Activated naive CD8-positive, alpha-beta T cell treated with anti-CD3 and anti-CD28 coated beads for 36 hours (primary cell): ENCODE data around the gene CTIF. TPM values are rescaled to one million over a fixed set of nuclear protein-coding genes. Genes with fewer than 3 reads are reported as not detected.

Source experiments
- DNase-seq: peaks from one replicate; pipeline ENCODE4 v3.0.0; 2021
- H3K27ac Mint-ChIP-seq: one replicate; pipeline ENCODE4 v1.8.0; 2022; ENCODE audit warnings: mild to moderate bottlenecking, moderate library complexity, mixed read lengths
- H3K27me3 Mint-ChIP-seq: one replicate; pipeline ENCODE4 v1.8.0; 2022; ENCODE audit warnings: mild to moderate bottlenecking, mixed read lengths
- H3K36me3 Mint-ChIP-seq: one replicate; pipeline ENCODE4 v1.8.0; 2021; ENCODE audit warnings: mild to moderate bottlenecking, mixed read lengths
- H3K4me1 Mint-ChIP-seq: one replicate; pipeline ENCODE4 v1.8.0; 2021; ENCODE audit warnings: mixed read lengths
- H3K4me3 Mint-ChIP-seq: one replicate; pipeline ENCODE4 v1.8.0; 2022; ENCODE audit warnings: mild to moderate bottlenecking, moderate library complexity, mixed read lengths
- H3K9me3 Mint-ChIP-seq: one replicate; pipeline ENCODE4 v1.8.0; 2022; ENCODE audit warnings: mixed read lengths
- total RNA-seq, 2 experiments: library from RNA; stranded (reverse); gene quantifications; one replicate each; pipeline ENCODE4 v1.2.3, GENCODE V29; 2021

The CTIF gene
- total RNA-seq, 2 experiments from 2014 or later: 2.3 to 3.5 TPM

DNA sequence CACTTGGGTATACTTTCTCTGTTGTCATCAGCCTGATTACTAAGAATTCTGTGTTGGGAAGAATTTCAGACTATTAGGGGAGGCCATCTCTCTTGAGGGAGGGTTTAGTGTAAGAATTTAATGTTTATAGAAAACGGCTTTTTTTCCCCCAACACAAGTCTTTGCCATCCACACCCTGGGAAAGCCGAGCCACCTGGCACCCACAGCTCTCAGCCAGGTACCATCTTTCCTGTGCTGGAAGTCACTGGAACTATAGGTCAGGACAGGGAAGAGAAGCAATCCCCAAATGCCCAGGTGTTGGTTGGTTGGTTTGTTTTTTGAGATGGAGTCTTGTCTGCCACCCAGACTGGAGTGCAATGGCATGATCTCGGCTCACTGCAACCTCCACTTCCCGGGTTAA lies 256.9 kb downstream of the CTIF start:
- no peak overlapping the region for H3K4me3 Mint-ChIP-seq
- H3K4me1 Mint-ChIP-seq: peaks cover 20% of the 10 kb centered on the region
- H3K27ac Mint-ChIP-seq: no peak overlapping the region
- H3K36me3 Mint-ChIP-seq: peaks cover 2% of the 10 kb centered on the region
- H3K9me3 Mint-ChIP-seq: no peaks in the 10 kb centered on the region
- no peaks in the 10 kb centered on the region for H3K27me3 Mint-ChIP-seq
- no peak for DNase-seq

DNA sequence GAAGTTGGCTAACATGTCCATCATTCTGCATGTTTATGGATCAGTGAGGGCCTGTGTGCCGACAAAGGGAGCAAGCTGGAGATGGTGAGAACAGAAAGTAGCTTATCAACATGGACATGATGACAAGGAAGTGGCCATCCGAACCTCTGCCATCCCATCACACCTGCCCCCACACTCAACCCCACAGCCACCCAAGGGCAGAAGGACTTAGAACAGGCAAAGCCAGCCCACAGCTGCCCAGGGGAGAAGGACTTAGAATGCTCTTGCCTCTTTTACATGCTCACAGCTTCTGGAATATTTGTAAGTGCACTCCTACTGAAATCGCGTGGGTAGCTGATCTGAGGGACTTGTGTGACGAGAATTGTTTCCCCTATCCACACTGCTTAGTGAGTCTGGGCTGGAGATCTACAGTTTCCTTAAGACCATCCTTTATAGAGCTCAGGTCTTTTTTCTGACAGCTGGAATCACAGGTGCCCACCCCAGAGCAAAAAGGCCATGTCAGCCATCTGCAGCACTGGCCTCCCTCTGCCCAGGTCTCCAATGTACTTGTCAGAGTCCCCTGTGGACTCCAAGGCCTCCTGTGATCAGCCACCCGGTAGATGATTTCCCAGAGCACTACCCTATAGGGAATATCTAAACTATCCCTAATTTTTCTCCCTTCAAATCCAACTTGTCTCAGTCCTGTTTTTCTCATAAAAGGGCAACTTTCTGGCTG lies 257.8 kb downstream of the CTIF start:
- Mint-ChIP-seq H3K9me3 (no peaks in the 10 kb centered on the region), H3K27ac (no peak overlapping the region), H3K4me3 (no peak overlapping the region), H3K27me3 (no peaks in the 10 kb centered on the region), H3K4me1 (peaks cover 30% of the 10 kb centered on the region), H3K36me3 (peaks cover 2% of the 10 kb centered on the region)
- DNase-seq: no peak

DNA sequence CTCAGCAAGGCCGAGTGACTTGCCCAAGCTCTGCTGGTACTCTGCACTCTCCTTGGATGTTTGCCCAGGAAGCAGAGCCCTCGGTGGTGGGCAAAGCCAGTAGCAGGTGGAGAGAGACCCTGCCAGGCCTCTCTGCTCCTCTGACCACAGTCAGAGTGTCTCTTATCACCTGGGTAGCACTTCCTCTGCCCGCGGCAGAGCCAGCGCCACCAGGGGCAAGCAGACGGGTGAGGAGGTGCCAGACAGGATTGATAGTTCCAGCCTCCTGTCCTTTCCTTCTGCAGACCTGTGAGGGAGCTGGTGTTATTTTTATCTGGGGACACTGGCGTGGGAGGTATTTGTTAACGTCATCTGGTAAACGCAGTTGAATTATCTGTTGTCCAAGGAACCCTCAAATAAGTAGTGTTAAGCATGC lies 259.0 kb downstream of the CTIF start:
- DNase-seq: no peak
- Mint-ChIP-seq H3K36me3 (peaks cover 2% of the 10 kb centered on the region), H3K27me3 (no peaks in the 10 kb centered on the region), H3K9me3 (no peaks in the 10 kb centered on the region), H3K27ac (no peak overlapping the region), H3K4me1 (peaks cover 42% of the 10 kb centered on the region), H3K4me3 (no peak overlapping the region)

- Mint-ChIP-seq H3K27ac (no peak overlapping the region), H3K9me3 (no peaks in the 10 kb centered on the region), H3K27me3 (no peaks in the 10 kb centered on the region), H3K36me3 (peaks cover 3% of the 10 kb centered on the region), H3K4me1 (peaks cover 49% of the 10 kb centered on the region), H3K4me3 (no peak overlapping the region)
- DNase-seq: no peak
These were observed 259.8 kb downstream of the CTIF start for GRCh38 chr18:48798334-48799245.

DNA sequence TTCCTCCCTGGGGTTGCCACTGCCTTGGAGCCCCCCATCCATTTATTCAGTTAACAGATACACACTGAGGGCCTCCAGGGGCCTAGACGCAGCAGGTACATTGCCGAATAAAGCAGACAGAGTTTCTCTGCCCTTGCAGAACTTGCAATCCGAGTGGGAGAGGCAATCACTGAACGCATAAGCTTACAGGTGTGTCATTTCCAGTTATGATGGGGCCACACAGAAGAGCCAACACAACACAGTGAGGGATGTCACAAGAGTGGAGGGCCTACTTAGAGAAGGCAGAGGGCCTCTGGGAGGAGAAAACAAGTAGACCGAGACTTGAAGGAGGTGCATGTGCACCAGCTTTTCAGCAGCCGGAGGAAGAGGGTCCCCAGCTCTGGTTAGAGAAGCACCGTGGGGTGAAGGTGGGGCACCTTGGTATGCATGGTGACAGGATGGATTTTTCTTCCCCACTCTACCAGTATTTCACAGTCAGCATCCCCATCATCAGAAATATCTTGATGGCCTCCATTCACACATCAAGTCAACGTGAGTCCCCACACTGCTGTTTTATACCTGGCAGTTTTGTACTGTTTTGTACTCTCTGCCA lies 261.0 kb downstream of the CTIF start:
- H3K27ac Mint-ChIP-seq: peak overlapping the region; percentile 89
- peaks cover 7% of the 10 kb centered on the region for H3K36me3 Mint-ChIP-seq
- H3K4me1 Mint-ChIP-seq: peaks cover 58% of the 10 kb centered on the region
- H3K4me3 Mint-ChIP-seq: no peak overlapping the region
- H3K9me3 Mint-ChIP-seq: no peaks in the 10 kb centered on the region
- no peak for DNase-seq
- no peaks in the 10 kb centered on the region for H3K27me3 Mint-ChIP-seq

- Mint-ChIP-seq H3K27me3 (no peaks in the 10 kb centered on the region), H3K9me3 (no peaks in the 10 kb centered on the region), H3K4me3 (no peak overlapping the region), H3K4me1 (peaks cover 63% of the 10 kb centered on the region), H3K27ac (peak overlapping the region; percentile 89), H3K36me3 (peaks cover 7% of the 10 kb centered on the region)
- no peak for DNase-seq
These were observed 261.6 kb downstream of the CTIF start for GRCh38 chr18:48800466-48800865.

DNA sequence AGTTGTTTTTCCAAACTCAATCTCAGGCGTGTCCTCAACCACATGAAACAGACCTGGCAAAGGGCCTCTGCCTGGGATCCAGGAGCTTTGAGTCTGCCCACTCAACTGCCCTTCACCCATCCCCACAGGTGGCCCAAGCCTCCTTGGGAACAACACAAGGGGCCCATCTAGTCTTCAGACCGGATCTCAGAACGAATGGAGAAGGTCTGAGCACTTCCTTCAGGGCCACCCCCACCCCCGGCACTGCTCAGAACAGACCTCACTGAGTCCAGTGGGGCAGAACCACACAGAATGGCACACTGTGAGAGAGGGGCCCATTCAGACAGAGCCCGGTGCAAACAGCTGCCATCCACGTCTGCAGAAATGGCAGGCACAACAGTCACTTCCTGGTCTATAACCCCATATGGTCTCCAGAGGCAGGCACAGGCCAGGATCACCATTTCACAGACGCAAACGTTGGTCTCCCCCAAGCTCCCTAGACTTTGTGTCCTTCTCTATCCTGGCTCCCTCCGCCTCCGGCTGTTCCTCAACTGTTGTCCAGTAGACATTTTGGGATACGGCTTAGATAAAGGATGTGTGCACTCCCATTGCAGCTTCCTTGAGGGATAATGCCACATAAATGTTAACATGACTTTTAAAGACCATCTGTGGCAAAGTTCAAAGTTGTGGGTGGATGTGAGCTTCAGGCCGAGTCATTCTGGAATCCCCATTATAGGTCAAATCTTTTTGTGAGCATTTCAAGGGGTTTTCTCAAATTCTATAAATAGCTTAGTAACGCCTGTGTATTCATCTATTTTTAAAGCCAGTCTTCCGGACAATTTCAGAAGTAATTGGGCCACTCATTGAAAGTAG lies 262.3 kb downstream of the CTIF start:
- DNase-seq: peak; percentile 30
- H3K36me3 Mint-ChIP-seq: peaks cover 12% of the 10 kb centered on the region
- peaks cover 68% of the 10 kb centered on the region for H3K4me1 Mint-ChIP-seq
- H3K27ac Mint-ChIP-seq: peak overlapping the region; percentile 89
- no peaks in the 10 kb centered on the region for H3K9me3 Mint-ChIP-seq
- H3K27me3 Mint-ChIP-seq: no peaks in the 10 kb centered on the region
- peak overlapping the region; percentile 42 for H3K4me3 Mint-ChIP-seq

DNA sequence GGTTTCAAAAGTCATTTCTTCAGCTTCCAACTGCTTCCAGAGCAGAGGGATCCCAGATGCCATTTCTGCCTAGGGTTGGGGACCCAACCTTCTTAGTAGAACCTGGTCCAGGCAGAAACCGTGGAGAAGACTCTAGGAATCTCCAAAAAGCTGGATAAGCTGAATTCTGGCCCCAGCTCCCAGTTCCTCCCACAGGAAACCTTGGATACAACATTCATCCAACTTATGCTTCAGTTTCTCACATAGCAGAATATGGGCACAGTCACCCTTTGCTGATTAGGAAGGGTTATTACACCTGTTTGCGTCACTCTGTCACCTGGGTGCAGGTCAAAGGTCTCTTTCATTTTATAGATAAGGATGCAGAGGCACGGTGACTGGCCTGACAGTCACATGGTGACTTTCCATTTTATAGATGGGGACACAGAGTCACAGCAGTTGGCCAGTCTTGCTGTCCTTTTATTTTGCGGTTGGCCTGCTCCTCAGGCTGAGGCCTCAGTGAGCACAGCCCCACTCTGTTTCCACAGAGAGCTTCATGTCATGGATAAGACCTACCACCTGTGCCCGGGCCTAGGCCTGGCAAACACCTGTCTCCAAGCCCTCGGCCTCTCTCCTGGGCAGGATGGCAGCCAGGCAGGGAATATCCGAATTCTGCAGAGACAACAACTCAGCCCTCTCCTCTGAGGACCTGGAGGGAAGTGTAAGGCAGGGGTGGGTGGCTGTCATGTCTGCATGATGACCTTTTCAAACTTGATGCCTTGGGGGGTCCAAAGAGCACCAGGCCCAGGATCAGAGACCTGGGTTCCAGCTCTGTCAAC lies 263.1 kb downstream of the CTIF start:
- Mint-ChIP-seq H3K4me1 (peaks cover 77% of the 10 kb centered on the region), H3K4me3 (peak overlapping the region; percentile 42), H3K36me3 (peaks cover 12% of the 10 kb centered on the region), H3K27me3 (no peaks in the 10 kb centered on the region), H3K9me3 (no peaks in the 10 kb centered on the region), H3K27ac (peak overlapping the region; percentile 89)
- DNase-seq: no peak

GRCh38 chr18:48802543-48803290 lies 263.9 kb downstream of the CTIF start:
- Mint-ChIP-seq H3K4me3 (no peak overlapping the region), H3K36me3 (peaks cover 12% of the 10 kb centered on the region), H3K9me3 (no peaks in the 10 kb centered on the region), H3K27ac (peak overlapping the region; percentile 89), H3K4me1 (peaks cover 82% of the 10 kb centered on the region), H3K27me3 (no peaks in the 10 kb centered on the region)
- DNase-seq: no peak

- DNase-seq: no peak
- Mint-ChIP-seq H3K27ac (peak overlapping the region; percentile 42), H3K27me3 (no peaks in the 10 kb centered on the region), H3K4me3 (no peak overlapping the region), H3K9me3 (no peaks in the 10 kb centered on the region), H3K4me1 (peaks cover 76% of the 10 kb centered on the region), H3K36me3 (peaks cover 12% of the 10 kb centered on the region)
These were observed 264.7 kb downstream of the CTIF start for GRCh38 chr18:48803518-48803917.

GRCh38 chr18:48803951-48804855 lies 265.4 kb downstream of the CTIF start:
- DNase-seq: no peak
- Mint-ChIP-seq H3K4me1 (peaks cover 73% of the 10 kb centered on the region), H3K4me3 (no peak overlapping the region), H3K36me3 (peaks cover 12% of the 10 kb centered on the region), H3K27ac (peak overlapping the region; percentile 29), H3K27me3 (no peaks in the 10 kb centered on the region), H3K9me3 (no peaks in the 10 kb centered on the region)

- no peak overlapping the region for H3K4me3 Mint-ChIP-seq
- peak overlapping the region; percentile 62 for H3K27ac Mint-ChIP-seq
- DNase-seq: no peak
- peaks cover 68% of the 10 kb centered on the region for H3K4me1 Mint-ChIP-seq
- H3K27me3 Mint-ChIP-seq: no peaks in the 10 kb centered on the region
- no peaks in the 10 kb centered on the region for H3K9me3 Mint-ChIP-seq
- H3K36me3 Mint-ChIP-seq: peaks cover 9% of the 10 kb centered on the region
These were observed 266.2 kb downstream of the CTIF start for GRCh38 chr18:48804856-48805610.
